ENCODE measurements around the gene MAPK10. TPM values are rescaled to one million over a fixed set of nuclear protein-coding genes. Genes with fewer than 3 reads are reported as not detected.

The MAPK10 gene
- total and polyA plus RNA-seq, 9 of the 15 experiments (the other 6 are each of a cell fraction or from before 2014, with no cell fraction given), result 0.10 to 0.53 (median 0.18) TPM; not detected in 4

DNA sequence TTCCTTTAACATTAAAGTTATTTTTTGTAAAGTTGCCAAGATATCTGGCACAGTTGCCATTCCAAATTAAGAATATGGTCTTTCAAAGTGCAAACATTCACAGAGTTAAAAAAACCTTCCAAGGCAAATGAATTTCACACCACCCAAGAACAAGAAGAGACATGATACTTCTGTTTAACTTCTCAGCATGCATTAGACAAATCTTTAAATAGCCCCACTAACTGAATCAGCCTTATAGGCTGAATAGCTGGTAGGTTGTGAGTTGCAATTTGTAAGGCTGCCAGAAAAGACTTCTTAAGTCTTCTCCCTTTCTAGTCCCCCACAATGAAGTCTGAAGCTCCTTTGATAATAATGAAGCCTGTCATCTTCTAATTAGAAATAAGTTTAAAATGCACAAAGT lies 95.6 kb downstream of the MAPK10 start:
- POLR2A ChIA-PET, result no interaction called here
- no peak overlapping the region for H3K4me2 ChIP-seq (ENCODE audit: insufficient read depth, low read length)
- no peak for DNase-seq (ENCODE audit: extremely low read depth in 1 of 4, low spot score in 3 of 4)
- BruUV-seq (replicated peaks), result no TSS peak
- FAIRE-seq, result no peak
- no peaks in the 10 kb centered on the region for H3K27me3 ChIP-seq (ENCODE audit: control insufficient read depth in 2 of 2, insufficient read depth in 2 of 2, low read length in 2 of 2)
- ATAC-seq, result no peak
- intact Hi-C loops (cut with micrococcal nuclease) (no loop called here), in situ Hi-C loops (cut with MboI) (no loop called here)
- CTCF ChIA-PET (ENCODE audit: low intra/inter-chr PET ratio), result no interaction called here
- no peak for TF ChIP-seq GTF2E2 (tag; IDR thresholded peaks at IDR 0.05)
- TF ChIP-seq ZNF512 (tag; IDR thresholded peaks at IDR 0.05), result no peak
- TF ChIP-seq KDM4B (IDR thresholded peaks at IDR 0.05; ENCODE audit: borderline replicate concordance in 2 of 2, low read depth in 1 of 2), result no peak
- TF ChIP-seq JUNB (CRISPR knock-in tag; conservative IDR thresholded peaks at IDR 0.05), result no peak
- TF ChIP-seq CBX5 (IDR thresholded peaks at IDR 0.05; ENCODE audit: borderline replicate concordance, low read depth), result no peak
- no peak for TF ChIP-seq RUNX1 (IDR thresholded peaks at IDR 0.05; ENCODE audit: low read depth)
- no peak for TF ChIP-seq LARP7 (IDR thresholded peaks at IDR 0.05)
- TF ChIP-seq, protein P1, sequence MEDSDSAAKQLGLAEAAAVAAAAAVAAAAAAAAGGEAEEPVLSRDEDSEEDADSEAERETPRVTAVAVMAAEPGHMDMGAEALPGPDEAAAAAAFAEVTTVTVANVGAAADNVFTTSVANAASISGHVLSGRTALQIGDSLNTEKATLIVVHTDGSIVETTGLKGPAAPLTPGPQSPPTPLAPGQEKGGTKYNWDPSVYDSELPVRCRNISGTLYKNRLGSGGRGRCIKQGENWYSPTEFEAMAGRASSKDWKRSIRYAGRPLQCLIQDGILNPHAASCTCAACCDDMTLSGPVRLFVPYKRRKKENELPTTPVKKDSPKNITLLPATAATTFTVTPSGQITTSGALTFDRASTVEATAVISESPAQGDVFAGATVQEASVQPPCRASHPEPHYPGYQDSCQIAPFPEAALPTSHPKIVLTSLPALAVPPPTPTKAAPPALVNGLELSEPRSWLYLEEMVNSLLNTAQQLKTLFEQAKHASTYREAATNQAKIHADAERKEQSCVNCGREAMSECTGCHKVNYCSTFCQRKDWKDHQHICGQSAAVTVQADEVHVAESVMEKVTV (CRISPR knock-in tag; IDR thresholded peaks at IDR 0.05), result no peak
- TF ChIP-seq ZNF274 (IDR thresholded peaks at IDR 0.05; ENCODE audit: borderline replicate concordance, low read depth, low read length), result no peak
- no peak for TF ChIP-seq ZNF121 (CRISPR knock-in tag; conservative IDR thresholded peaks at IDR 0.05)
- H3K79me2 ChIP-seq (ENCODE audit: control insufficient read depth, insufficient read depth, low read length), result no peaks in the 10 kb centered on the region
- H4K20me1 ChIP-seq (replicated peaks; ENCODE audit: control insufficient read depth, insufficient read depth, low read length), result no peaks in the 10 kb centered on the region
- H3K27ac ChIP-seq (ENCODE audit: extremely low read depth, low read depth, low read length), result no peak overlapping the region
- H3K36me3 ChIP-seq (ENCODE audit: control insufficient read depth, insufficient read depth, low read length), result no peaks in the 10 kb centered on the region
- H3K4me1 ChIP-seq (replicated peaks in 1 of 2; ENCODE audit: control insufficient read depth in 2 of 2, insufficient read depth in 2 of 2, low read length in 2 of 2), result no peaks in the 10 kb centered on the region
- no peaks in the 10 kb centered on the region for H3K9me1 ChIP-seq (ENCODE audit: control insufficient read depth, insufficient read depth, low read length)
- no peak overlapping the region for H2AFZ ChIP-seq (ENCODE audit: low read depth, low read length)
- no peaks in the 10 kb centered on the region for H3K9me3 ChIP-seq (replicated peaks; ENCODE audit: control insufficient read depth, insufficient read depth, low read depth, low read length)
- no peak overlapping the region for H3K4me3 ChIP-seq
- no peak overlapping the region for H3K9ac ChIP-seq (ENCODE audit: insufficient read depth in 1 of 2, low read depth in 2 of 2, low read length in 2 of 2)
